Endothelial cell of umbilical vein (primary cell): Measurements from ENCODE around the gene DGKD. TPM values are rescaled to one million over a fixed set of nuclear protein-coding genes. Genes with fewer than 3 reads are reported as not detected.

Experiments
- BruUV-seq: library from RNA; stranded (reverse); fragments of 400-500 nt; replicated peaks from 2 replicates; lab custom pipeline; 2021; lab: Mats Ljungman, UMichigan
- CTCF ChIA-PET: fragments of 300-600, 350-600 bp; sonication (Branson Sonifier 250); formaldehyde crosslinking; loops from one replicate; lab custom pipeline; 2021; ENCODE audit warnings: antibody characterized with exemption, inconsistent platforms; lab: Charles Lee
- POLR2A ChIA-PET: fragments of 300-600, 350-600 bp; sonication (Branson Sonifier 250); formaldehyde crosslinking; loops from one replicate; lab custom pipeline; 2021; ENCODE audit warnings: antibody characterized with exemption, inconsistent platforms; lab: Charles Lee
- DNase-seq: peaks from one replicate; pipeline ENCODE4 v3.0.0-alpha.2; 2011; ENCODE audit warnings: low read depth, low spot score
- FAIRE-seq: peaks from 2 replicates; lab custom pipeline; 2011; peaks lifted over from hg19 to GRCh38; lab: Jason Lieb, UNC
- H2AFZ ChIP-seq: 2 replicates; pipeline ENCODE4 v1.6.0; 2012; ENCODE audit warnings: low read depth, low read length, control low read depth, inconsistent platforms
- H3K27ac ChIP-seq: 2 replicates; pipeline ENCODE4 v1.5.1; 2011; ENCODE audit warnings: low read depth, mild to moderate bottlenecking, control low read depth, low read length, moderate library complexity; ENCODE audit not compliant: insufficient read depth
- H3K27me3 ChIP-seq, 2 experiments: 2 replicates each; pipeline versions ENCODE4 v1.6.0 to v1.6.1; 2011; ENCODE audit warnings: low read length in 2 of 2, mixed read lengths in 1 of 2; ENCODE audit not compliant: control insufficient read depth in 2 of 2, insufficient read depth in 2 of 2
- H3K36me3 ChIP-seq, 2 experiments: 2 replicates in 1 of 2; 3 replicates in 1 of 2; pipeline ENCODE4 v1.5.1; 2011; ENCODE audit warnings: low read length in 2 of 2, mild to moderate bottlenecking in 1 of 2, moderate library complexity in 1 of 2; ENCODE audit not compliant: control insufficient read depth in 2 of 2, insufficient read depth in 2 of 2; ENCODE audit errors: extremely low read depth in 1 of 2
- H3K4me1 ChIP-seq: 3 replicates; pipeline ENCODE4 v1.5.1; 2011; ENCODE audit warnings: mild to moderate bottlenecking, low read length; ENCODE audit not compliant: control insufficient read depth, insufficient read depth; ENCODE audit errors: extremely low read depth
- H3K4me2 ChIP-seq: 2 replicates; pipeline ENCODE4 v1.6.1; 2011; ENCODE audit warnings: low read length, control low read depth, mixed read lengths; ENCODE audit not compliant: insufficient read depth
- H3K4me3 ChIP-seq, 3 experiments: fragments of 200-600 bp in 1 of 3; sonication (generic), shearing (Covaris generic) in 1 of 3; replicated peaks in 1 of 3; 2 replicates each; pipeline ENCODE4 v1.5.1; 2011 to 2016; ENCODE audit warnings: control low read depth in 3 of 3, low read length in 3 of 3, mild to moderate bottlenecking in 2 of 3, inconsistent platforms in 1 of 3, low read depth in 1 of 3, moderate library complexity in 1 of 3; ENCODE audit not compliant: insufficient read depth in 1 of 3
- H3K79me2 ChIP-seq: 2 replicates; pipeline ENCODE4 v1.6.0; 2012; ENCODE audit warnings: low read length, inconsistent platforms; ENCODE audit not compliant: control insufficient read depth, insufficient read depth
- H3K9ac ChIP-seq: replicated peaks from 2 replicates; pipeline ENCODE3; 2011; ENCODE audit warnings: low read length, control low read depth; ENCODE audit not compliant: insufficient read depth; ENCODE audit errors: extremely low read depth
- H3K9me1 ChIP-seq: replicated peaks from 3 replicates; pipeline ENCODE4 v1.6.0; 2011; ENCODE audit warnings: mild to moderate bottlenecking, low read length; ENCODE audit not compliant: control insufficient read depth, insufficient read depth; ENCODE audit errors: extremely low read depth
- H3K9me3 ChIP-seq: replicated peaks from 2 replicates; pipeline ENCODE4 v1.5.1; 2012; ENCODE audit warnings: low read length, inconsistent platforms; ENCODE audit not compliant: control insufficient read depth, insufficient read depth
- H4K20me1 ChIP-seq: replicated peaks from 2 replicates; pipeline ENCODE3; 2011; ENCODE audit warnings: mild to moderate bottlenecking, low read length; ENCODE audit not compliant: control insufficient read depth, insufficient read depth; ENCODE audit errors: extremely low read depth
- EZH2 ChIP-seq: IDR thresholded peaks from 2 replicates; pipeline ENCODE4 v1.6.1; 2012; ENCODE audit warnings: borderline replicate concordance, low read depth, mild to moderate bottlenecking, moderate library complexity, low read length, inconsistent platforms; ENCODE audit not compliant: severe bottlenecking
- FOS ChIP-seq: IDR thresholded peaks from 2 replicates; pipeline ENCODE4 v1.6.1; 2011; ENCODE audit warnings: mild to moderate bottlenecking, low read length, moderate library complexity, borderline replicate concordance; ENCODE audit not compliant: insufficient read depth
- GATA2 ChIP-seq: IDR thresholded peaks from 2 replicates; pipeline ENCODE4 v1.7.0; 2011; ENCODE audit warnings: low read depth, mild to moderate bottlenecking, moderate library complexity, mixed read lengths, low read length; ENCODE audit not compliant: insufficient read length, insufficient read depth
- JUN ChIP-seq: IDR thresholded peaks from 2 replicates; pipeline ENCODE4 v1.6.1; 2011; ENCODE audit warnings: borderline replicate concordance, low read depth; ENCODE audit not compliant: insufficient read length, insufficient read depth
- MYC ChIP-seq: IDR thresholded peaks from one replicate; pipeline ENCODE4 v1.6.1; 2011; ENCODE audit warnings: mild to moderate bottlenecking, low read depth, low read length
- POLR2A ChIP-seq: IDR thresholded peaks from 2 replicates; pipeline ENCODE4 v1.6.1; 2012; ENCODE audit warnings: low read depth, mild to moderate bottlenecking, control low read depth, low read length
- POLR2AphosphoS5 ChIP-seq: IDR thresholded peaks from 2 replicates; pipeline ENCODE4 v1.6.1; 2012; ENCODE audit warnings: low read depth, mild to moderate bottlenecking, control low read depth, low read length, moderate library complexity; ENCODE audit not compliant: insufficient read depth
- dilution Hi-C: fragments of 300-500 bp; cut with MboI; formaldehyde crosslinking; loops from one replicate; pipeline ENCODE4 v1.15.0; 2019; ENCODE audit warnings: low sequenced_read_pairs; ENCODE audit not compliant: extremely low pct_ligation_motif_present
- intact Hi-C: fragments of 100-400 bp; cut with micrococcal nuclease; formaldehyde crosslinking; loops from one replicate; pipeline ENCODE4 v1.10.0; 2022
- polyA plus RNA-seq, 4 experiments: library from polyadenylated mRNA; depleted of rRNA in 3 of 4; stranded (reverse) in 3 of 4; unstranded in 1 of 4; fragments of >200 nt; gene quantifications; 2 replicates each; pipeline versions ENCODE4 v1.2.1 to v1.2.3, GENCODE V29; 2011 to 2012; ENCODE audit warnings: missing spikeins in 1 of 4
- total RNA-seq: library from RNA; stranded (reverse); gene quantifications from 2 replicates; pipeline ENCODE4 v1.2.3, GENCODE V29; 2021
- TF ChIP-seq, protein P1 (sequence below): IDR thresholded peaks from 2 replicates; pipeline ENCODE4 v1.6.1; 2011; ENCODE audit not compliant: insufficient read depth, insufficient read length
- TF ChIP-seq, protein P2 (sequence below), 2 donors: IDR thresholded peaks; 1 replicate in 1 of 2; 2 replicates in 1 of 2; pipeline ENCODE4 v1.5.1; 2011; ENCODE audit warnings: low read length in 2 of 2, mild to moderate bottlenecking in 2 of 2, moderate library complexity in 2 of 2, control low read depth in 1 of 2, inconsistent platforms in 1 of 2, low read depth in 1 of 2; ENCODE audit not compliant: insufficient read depth in 1 of 2; ENCODE audit errors: extremely low read depth in 1 of 2

The DGKD gene
- total and polyA plus RNA-seq, 2 donors (not counting 3 experiments of a cell fraction or from before 2014, with no cell fraction given): 10.8 to 36.6 TPM

DNA sequence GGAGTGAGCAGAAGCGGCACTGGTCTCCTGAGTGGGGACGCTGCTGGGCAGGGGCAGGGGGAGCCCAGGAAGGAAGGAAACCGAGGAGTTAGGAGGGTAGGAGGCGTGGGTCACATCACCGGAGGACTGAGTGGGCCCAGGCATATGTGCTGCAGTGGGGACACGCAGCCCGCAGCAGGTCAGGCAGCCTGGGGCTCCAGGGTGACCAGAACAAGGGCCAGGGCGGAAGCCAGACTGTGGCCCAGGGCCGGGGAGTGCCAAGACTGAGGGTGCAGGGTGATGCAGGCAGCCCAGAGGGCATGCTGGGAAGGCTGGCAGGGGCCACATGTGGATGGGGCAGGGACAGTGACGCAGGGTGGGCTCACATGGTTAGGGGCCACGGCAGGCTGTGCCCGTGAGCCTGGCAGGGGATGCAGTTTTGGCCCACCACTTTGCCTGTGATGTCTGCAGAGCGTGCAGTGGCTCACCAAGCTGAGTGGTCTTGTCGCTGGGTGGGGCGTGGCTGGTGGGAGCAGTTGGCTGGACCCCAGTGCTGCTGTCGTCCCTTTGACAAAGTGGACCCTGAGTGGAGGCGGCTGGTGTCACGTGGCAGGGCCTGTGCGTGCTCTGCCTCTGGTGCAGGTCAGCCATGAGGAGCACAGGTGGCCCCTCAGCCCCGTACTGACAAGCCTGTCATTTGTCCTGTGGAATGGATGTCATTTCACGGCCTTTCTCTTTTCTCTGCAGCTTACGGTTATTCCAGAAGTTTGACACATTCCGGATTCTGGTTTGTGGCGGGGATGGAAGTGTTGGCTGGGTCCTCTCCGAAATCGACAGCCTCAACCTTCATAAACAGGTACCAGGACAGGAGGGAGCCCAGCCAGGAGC lies 87.1 kb downstream of the DGKD start:
- FAIRE-seq: no peak
- DNase-seq: no peak
- POLR2A ChIA-PET: no interaction called here
- Histone ChIP-seq H3K79me2 (no peaks in the 10 kb centered on the region), H3K27ac (no peak overlapping the region), H4K20me1 (no peaks in the 10 kb centered on the region), H3K9ac (no peak overlapping the region), H3K4me3 (no peak overlapping the region), H3K9me1 (no peaks in the 10 kb centered on the region), H3K36me3 (peaks cover 0 to 11% of the 10 kb centered on the region in 2 experiments), H3K4me2 (no peak overlapping the region), H2AFZ (no peak overlapping the region), H3K27me3 (no peaks in the 10 kb centered on the region), H3K9me3 (no peaks in the 10 kb centered on the region), H3K4me1 (no peaks in the 10 kb centered on the region)
- intact Hi-C loops: loop anchor here (5.0 to 10.0 kb wide), 2 partner anchors 587 to 834 kb away; no protein-coding TSS in a partner anchor
- CTCF ChIA-PET: interaction anchor here (2.1 to 6.3 kb wide), 2 partner anchors 27 to 36 kb away, joined by 34 to 191 read pairs; no protein-coding TSS in a partner anchor
- TF ChIP-seq POLR2AphosphoS5 (no peak), FOS (no peak), EZH2 (no peak), GATA2 (no peak), MYC (no peak), POLR2A (no peak), JUN (no peak)
- TF ChIP-seq, protein P1, sequence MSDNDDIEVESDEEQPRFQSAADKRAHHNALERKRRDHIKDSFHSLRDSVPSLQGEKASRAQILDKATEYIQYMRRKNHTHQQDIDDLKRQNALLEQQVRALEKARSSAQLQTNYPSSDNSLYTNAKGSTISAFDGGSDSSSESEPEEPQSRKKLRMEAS: no peak
- TF ChIP-seq, protein P2, sequence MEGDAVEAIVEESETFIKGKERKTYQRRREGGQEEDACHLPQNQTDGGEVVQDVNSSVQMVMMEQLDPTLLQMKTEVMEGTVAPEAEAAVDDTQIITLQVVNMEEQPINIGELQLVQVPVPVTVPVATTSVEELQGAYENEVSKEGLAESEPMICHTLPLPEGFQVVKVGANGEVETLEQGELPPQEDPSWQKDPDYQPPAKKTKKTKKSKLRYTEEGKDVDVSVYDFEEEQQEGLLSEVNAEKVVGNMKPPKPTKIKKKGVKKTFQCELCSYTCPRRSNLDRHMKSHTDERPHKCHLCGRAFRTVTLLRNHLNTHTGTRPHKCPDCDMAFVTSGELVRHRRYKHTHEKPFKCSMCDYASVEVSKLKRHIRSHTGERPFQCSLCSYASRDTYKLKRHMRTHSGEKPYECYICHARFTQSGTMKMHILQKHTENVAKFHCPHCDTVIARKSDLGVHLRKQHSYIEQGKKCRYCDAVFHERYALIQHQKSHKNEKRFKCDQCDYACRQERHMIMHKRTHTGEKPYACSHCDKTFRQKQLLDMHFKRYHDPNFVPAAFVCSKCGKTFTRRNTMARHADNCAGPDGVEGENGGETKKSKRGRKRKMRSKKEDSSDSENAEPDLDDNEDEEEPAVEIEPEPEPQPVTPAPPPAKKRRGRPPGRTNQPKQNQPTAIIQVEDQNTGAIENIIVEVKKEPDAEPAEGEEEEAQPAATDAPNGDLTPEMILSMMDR (IDR thresholded peaks at IDR 0.05; ENCODE audit: extremely low read depth in 1 of 2, insufficient read depth in 1 of 2, low read depth in 1 of 2, low read length in 2 of 2): no peak
- dilution Hi-C loops: no loop called here
- BruUV-seq: no TSS peak
